Testis (tissue), 2 donors: ENCODE data around the gene ZNF500.

Experiments
- POLR2A ChIP-seq: fragments of 450-650 bp; IDR thresholded peaks from one replicate; pipeline ENCODE4 v1.6.1; 2017; ENCODE audit warnings: antibody characterized with exemption, mild to moderate bottlenecking, moderate library complexity
- TF ChIP-seq, protein P1 (sequence below), 3 experiments: fragments of 450-650 bp in 2 of 3; fragments of 200-600 bp in 1 of 3; sonication (generic) in 1 of 3; IDR thresholded peaks; one replicate each; pipeline ENCODE4 v1.5.1; 2016 to 2019; ENCODE audit warnings: antibody characterized with exemption in 3 of 3, mild to moderate bottlenecking in 2 of 3, moderate library complexity in 1 of 3

DNA sequence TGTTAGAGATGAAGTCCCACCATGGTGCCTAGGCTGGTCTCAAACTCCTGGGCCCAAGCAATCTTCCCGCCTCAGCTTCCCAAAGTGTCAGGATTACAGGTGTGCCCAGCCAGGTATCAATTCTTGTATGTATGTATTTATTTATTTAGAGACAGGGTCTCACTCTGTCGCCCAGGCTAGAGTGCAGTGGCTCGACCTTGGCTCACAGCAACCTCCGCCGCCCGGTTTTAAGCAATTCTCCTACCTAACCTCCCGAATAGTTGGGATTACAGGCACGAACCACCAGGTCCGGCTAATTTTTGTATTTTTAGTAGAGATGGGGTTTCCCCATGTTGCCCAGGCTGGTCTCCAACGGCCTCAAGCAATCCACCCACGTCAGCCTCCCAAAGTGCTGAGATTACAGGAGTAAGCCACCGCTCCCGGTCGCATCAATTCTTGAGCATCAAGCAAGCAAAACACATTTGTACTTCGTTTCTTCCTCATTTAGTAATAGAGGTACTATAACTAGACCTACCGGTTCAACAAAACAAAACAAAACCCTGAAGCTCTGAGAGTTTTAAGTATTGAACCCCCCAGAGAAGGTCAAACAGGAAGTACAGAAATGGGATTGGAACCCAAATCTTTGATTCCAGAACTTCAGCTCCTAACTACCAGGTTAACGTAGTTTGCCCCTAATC is 1.0 kb upstream of the ZNF500 start:
- TF ChIP-seq, protein P1, sequence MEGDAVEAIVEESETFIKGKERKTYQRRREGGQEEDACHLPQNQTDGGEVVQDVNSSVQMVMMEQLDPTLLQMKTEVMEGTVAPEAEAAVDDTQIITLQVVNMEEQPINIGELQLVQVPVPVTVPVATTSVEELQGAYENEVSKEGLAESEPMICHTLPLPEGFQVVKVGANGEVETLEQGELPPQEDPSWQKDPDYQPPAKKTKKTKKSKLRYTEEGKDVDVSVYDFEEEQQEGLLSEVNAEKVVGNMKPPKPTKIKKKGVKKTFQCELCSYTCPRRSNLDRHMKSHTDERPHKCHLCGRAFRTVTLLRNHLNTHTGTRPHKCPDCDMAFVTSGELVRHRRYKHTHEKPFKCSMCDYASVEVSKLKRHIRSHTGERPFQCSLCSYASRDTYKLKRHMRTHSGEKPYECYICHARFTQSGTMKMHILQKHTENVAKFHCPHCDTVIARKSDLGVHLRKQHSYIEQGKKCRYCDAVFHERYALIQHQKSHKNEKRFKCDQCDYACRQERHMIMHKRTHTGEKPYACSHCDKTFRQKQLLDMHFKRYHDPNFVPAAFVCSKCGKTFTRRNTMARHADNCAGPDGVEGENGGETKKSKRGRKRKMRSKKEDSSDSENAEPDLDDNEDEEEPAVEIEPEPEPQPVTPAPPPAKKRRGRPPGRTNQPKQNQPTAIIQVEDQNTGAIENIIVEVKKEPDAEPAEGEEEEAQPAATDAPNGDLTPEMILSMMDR (IDR thresholded peaks at IDR 0.05): no peak
- no peak for TF ChIP-seq POLR2A
